ENCODE data around the gene NAXE. TPM values are rescaled to one million over a fixed set of nuclear protein-coding genes. Genes with fewer than 3 reads are reported as not detected.

Gene NAXE
- total and polyA plus RNA-seq, 9 donors, result 43.5 to 85.4 (median 65.4) TPM

- WGBS, 3 donors, result 95 to 96% (median 96%) methylated on average over 6 of the region's 6 CpGs
- no peak overlapping the region for H3K27ac ChIP-seq
- no peak overlapping the region for H3K4me3 ChIP-seq
- intact Hi-C loops (cut with DNase I), result no loop called here
- no peaks in the 10 kb centered on the region for H3K36me3 ChIP-seq
- H3K9me3 ChIP-seq, result no peaks in the 10 kb centered on the region
- no peaks in the 10 kb centered on the region for H3K27me3 ChIP-seq
- TF ChIP-seq POLR2A (IDR thresholded peaks at IDR 0.05) (no peak), EP300 (IDR thresholded peaks at IDR 0.05) (no peak), CTCF (IDR thresholded peaks at IDR 0.05) (no peak)
- H3K4me1 ChIP-seq (ENCODE audit: insufficient read depth), result no peaks in the 10 kb centered on the region
- peak in 1 of 5 donors; percentile 13 for DNase-seq
Observed at GRCh38 chr1:156553860-156554485, 37.6 kb upstream of the NAXE start.

GRCh38 chr1:156554971-156555370 is 36.6 kb upstream of the NAXE start:
- Histone ChIP-seq H3K4me1 (ENCODE audit: insufficient read depth) (no peaks in the 10 kb centered on the region), H3K36me3 (no peaks in the 10 kb centered on the region), H3K27me3 (no peaks in the 10 kb centered on the region), H3K9me3 (no peaks in the 10 kb centered on the region), H3K27ac (no peak overlapping the region), H3K4me3 (no peak overlapping the region)
- TF ChIP-seq POLR2A (IDR thresholded peaks at IDR 0.05) (no peak), EP300 (IDR thresholded peaks at IDR 0.05) (no peak), CTCF (IDR thresholded peaks at IDR 0.05) (no peak)
- WGBS, 3 donors, result 84 to 86% (median 84%) methylated on average over 8 of the region's 8 CpGs
- DNase-seq, result peak in 1 of 5 donors; percentile 1
- intact Hi-C loops (cut with DNase I), result no loop called here

- Histone ChIP-seq H3K27me3 (no peaks in the 10 kb centered on the region), H3K4me1 (ENCODE audit: insufficient read depth) (no peaks in the 10 kb centered on the region), H3K9me3 (no peaks in the 10 kb centered on the region), H3K36me3 (no peaks in the 10 kb centered on the region), H3K27ac (no peak overlapping the region), H3K4me3 (no peak overlapping the region)
- 59 to 97% (median 62%) methylated on average over 2 of the region's 2 CpGs for WGBS, 3 donors
- intact Hi-C loops (cut with DNase I), result no loop called here
- DNase-seq, result no peak
- TF ChIP-seq POLR2A (IDR thresholded peaks at IDR 0.05) (no peak), EP300 (IDR thresholded peaks at IDR 0.05) (no peak), CTCF (IDR thresholded peaks at IDR 0.05) (no peak)
Observed at GRCh38 chr1:156555715-156556114, 35.9 kb upstream of the NAXE start.

GRCh38 chr1:156556354-156556753 is 35.2 kb upstream of the NAXE start:
- Histone ChIP-seq H3K27ac (no peak overlapping the region), H3K4me1 (ENCODE audit: insufficient read depth) (no peaks in the 10 kb centered on the region), H3K9me3 (no peaks in the 10 kb centered on the region), H3K36me3 (no peaks in the 10 kb centered on the region), H3K4me3 (no peak overlapping the region), H3K27me3 (no peaks in the 10 kb centered on the region)
- intact Hi-C loops (cut with DNase I), result no loop called here
- DNase-seq, result peak in 1 of 5 donors; percentile 26
- no peak for TF ChIP-seq EP300 (IDR thresholded peaks at IDR 0.05)
- no peak for TF ChIP-seq CTCF (IDR thresholded peaks at IDR 0.05)
- TF ChIP-seq POLR2A (IDR thresholded peaks at IDR 0.05), result no peak
- WGBS, 3 donors, result 79 to 82% (median 80%) methylated on average over 9 of the region's 9 CpGs
